Astrocyte (in vitro differentiated cells and primary cell): ENCODE measurements around the gene SH2D3A.

Experiments used
- EZH2 ChIP-seq: IDR thresholded peaks from 2 replicates; pipeline ENCODE4 v1.6.1; 2012; ENCODE audit warnings: mild to moderate bottlenecking, low read length, inconsistent platforms; ENCODE audit not compliant: insufficient read depth
- TF ChIP-seq, protein P1 (sequence below): IDR thresholded peaks from 2 replicates; pipeline ENCODE4 v1.5.1; 2011; ENCODE audit warnings: low read depth, mild to moderate bottlenecking, inconsistent platforms, low read length, moderate library complexity; ENCODE audit not compliant: insufficient read depth

GRCh38 chr19:6768236-6768785 lies 1.1 kb upstream of the SH2D3A start:
- TF ChIP-seq, protein P1, sequence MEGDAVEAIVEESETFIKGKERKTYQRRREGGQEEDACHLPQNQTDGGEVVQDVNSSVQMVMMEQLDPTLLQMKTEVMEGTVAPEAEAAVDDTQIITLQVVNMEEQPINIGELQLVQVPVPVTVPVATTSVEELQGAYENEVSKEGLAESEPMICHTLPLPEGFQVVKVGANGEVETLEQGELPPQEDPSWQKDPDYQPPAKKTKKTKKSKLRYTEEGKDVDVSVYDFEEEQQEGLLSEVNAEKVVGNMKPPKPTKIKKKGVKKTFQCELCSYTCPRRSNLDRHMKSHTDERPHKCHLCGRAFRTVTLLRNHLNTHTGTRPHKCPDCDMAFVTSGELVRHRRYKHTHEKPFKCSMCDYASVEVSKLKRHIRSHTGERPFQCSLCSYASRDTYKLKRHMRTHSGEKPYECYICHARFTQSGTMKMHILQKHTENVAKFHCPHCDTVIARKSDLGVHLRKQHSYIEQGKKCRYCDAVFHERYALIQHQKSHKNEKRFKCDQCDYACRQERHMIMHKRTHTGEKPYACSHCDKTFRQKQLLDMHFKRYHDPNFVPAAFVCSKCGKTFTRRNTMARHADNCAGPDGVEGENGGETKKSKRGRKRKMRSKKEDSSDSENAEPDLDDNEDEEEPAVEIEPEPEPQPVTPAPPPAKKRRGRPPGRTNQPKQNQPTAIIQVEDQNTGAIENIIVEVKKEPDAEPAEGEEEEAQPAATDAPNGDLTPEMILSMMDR: no peak
- no peak for TF ChIP-seq EZH2
